Stimulated activated CD4-positive, alpha-beta T cell treated with anti-CD3 and anti-CD28 coated beads, TNF-alpha, amount 100 ng/mL, for 1 hour (primary cell): ENCODE results near the gene MED23.

Source experiments
- DNase-seq, 3 donors: peaks; one replicate each; pipeline ENCODE4 v3.0.0-alpha.2; 2020; ENCODE audit warnings: low read depth in 3 of 3, low spot score in 1 of 3

MED23 gene

GRCh38 chr6:131642565-131642964, 14.5 kb upstream of the MED23 start:
- no peak for DNase-seq

- no peak for DNase-seq
Measured at GRCh38 chr6:131641554-131641953, 13.5 kb upstream of the MED23 start.

GRCh38 chr6:131640576-131640975, 12.5 kb upstream of the MED23 start:
- DNase-seq: no peak

GRCh38 chr6:131640100-131640499, 12.1 kb upstream of the MED23 start:
- DNase-seq: no peak

GRCh38 chr6:131638013-131638412, 10.0 kb upstream of the MED23 start:
- DNase-seq: no peak

- DNase-seq: no peak
Measured at GRCh38 chr6:131636880-131637792, 9.1 kb upstream of the MED23 start, which contains the start of gene ENPP3. Gene ENPP3 (plus strand): TSS chr6:131637302. CDS start chr6:131637385, 83 bp downstream.

- DNase-seq: no peak
Measured at GRCh38 chr6:131635384-131636340, 7.6 kb upstream of the MED23 start.

GRCh38 chr6:131631625-131632289, 3.7 kb upstream of the MED23 start:
- DNase-seq: no peak

- DNase-seq: no peak
Measured at GRCh38 chr6:131629651-131630050, 1.6 kb upstream of the MED23 start.

GRCh38 chr6:131628726-131629125, 684 bp upstream of the MED23 start:
- DNase-seq: no peak

- no peak for DNase-seq
Measured at GRCh38 chr6:131615275-131615674, 12.8 kb downstream of the MED23 start.

GRCh38 chr6:131613296-131613925, 14.6 kb downstream of the MED23 start:
- no peak for DNase-seq

- DNase-seq: no peak
Measured at GRCh38 chr6:131602781-131603312, 25.2 kb downstream of the MED23 start.

- no peak for DNase-seq
Measured at GRCh38 chr6:131600716-131601115, 27.3 kb downstream of the MED23 start.

GRCh38 chr6:131597446-131597845, 30.6 kb downstream of the MED23 start:
- no peak for DNase-seq

GRCh38 chr6:131594074-131594473, 34.0 kb downstream of the MED23 start:
- no peak for DNase-seq

GRCh38 chr6:131592935-131593334, 35.1 kb downstream of the MED23 start:
- no peak for DNase-seq

GRCh38 chr6:131588643-131589042, 39.4 kb downstream of the MED23 start:
- no peak for DNase-seq

- no peak for DNase-seq
Measured at GRCh38 chr6:131587909-131588308, 40.1 kb downstream of the MED23 start.

GRCh38 chr6:131586543-131586942, 41.5 kb downstream of the MED23 start:
- DNase-seq: no peak
